ENCODE data around the gene SAXO1. TPM values are rescaled to one million over a fixed set of nuclear protein-coding genes. Genes with fewer than 3 reads are reported as not detected.

Gene SAXO1
- total and polyA plus RNA-seq, 3 donors from 2014 or later, result 25.8 to 103 (median 44.0) TPM

DNA sequence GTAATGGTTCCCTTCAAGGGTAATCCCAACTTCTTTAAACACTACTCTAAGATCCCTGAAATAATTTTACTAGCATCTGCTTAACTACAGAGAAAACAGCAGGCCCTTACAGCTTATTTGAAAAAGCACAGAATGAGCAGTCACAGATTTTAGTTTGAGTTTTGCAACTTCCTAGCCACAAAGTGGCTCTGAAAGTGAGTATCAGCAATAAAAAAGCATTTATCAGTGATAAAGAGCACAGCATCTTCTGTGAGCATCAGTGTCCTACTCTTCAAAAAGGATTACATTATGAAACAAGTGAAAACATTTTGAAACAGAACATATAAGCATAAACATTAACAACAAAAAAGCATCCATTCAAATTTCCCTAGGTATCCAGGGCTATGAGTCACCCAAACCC is 45.0 kb downstream of the SAXO1 start:
- no peaks in the 10 kb centered on the region for H3K27me3 ChIP-seq
- no peaks in the 10 kb centered on the region for H3K36me3 ChIP-seq (ENCODE audit: low read depth, missing control alignments)
- H3K4me1 ChIP-seq, result no peaks in the 10 kb centered on the region
- no peak overlapping the region for H3K27ac ChIP-seq
- intact Hi-C loops (cut with DNase I; ENCODE audit: low total_unique reads), result no loop called here
- no peak for DNase-seq
- H3K4me3 ChIP-seq, result no peak overlapping the region
- no peak for TF ChIP-seq CTCF (IDR thresholded peaks at IDR 0.05)
- TF ChIP-seq POLR2A (IDR thresholded peaks at IDR 0.05), result no peak
- H3K9me3 ChIP-seq, result no peaks in the 10 kb centered on the region

- no peaks in the 10 kb centered on the region for H3K27me3 ChIP-seq
- TF ChIP-seq POLR2A (IDR thresholded peaks at IDR 0.05), result no peak
- TF ChIP-seq CTCF (IDR thresholded peaks at IDR 0.05), result no peak
- no peak for DNase-seq
- H3K36me3 ChIP-seq (ENCODE audit: low read depth, missing control alignments), result no peaks in the 10 kb centered on the region
- H3K4me1 ChIP-seq, result no peaks in the 10 kb centered on the region
- no peak overlapping the region for H3K4me3 ChIP-seq
- intact Hi-C loops (cut with DNase I; ENCODE audit: low total_unique reads), result no loop called here
- no peaks in the 10 kb centered on the region for H3K9me3 ChIP-seq
- H3K27ac ChIP-seq, result no peak overlapping the region
Observed at GRCh38 chr9:18985996-18986395, 47.0 kb downstream of the SAXO1 start.

DNA sequence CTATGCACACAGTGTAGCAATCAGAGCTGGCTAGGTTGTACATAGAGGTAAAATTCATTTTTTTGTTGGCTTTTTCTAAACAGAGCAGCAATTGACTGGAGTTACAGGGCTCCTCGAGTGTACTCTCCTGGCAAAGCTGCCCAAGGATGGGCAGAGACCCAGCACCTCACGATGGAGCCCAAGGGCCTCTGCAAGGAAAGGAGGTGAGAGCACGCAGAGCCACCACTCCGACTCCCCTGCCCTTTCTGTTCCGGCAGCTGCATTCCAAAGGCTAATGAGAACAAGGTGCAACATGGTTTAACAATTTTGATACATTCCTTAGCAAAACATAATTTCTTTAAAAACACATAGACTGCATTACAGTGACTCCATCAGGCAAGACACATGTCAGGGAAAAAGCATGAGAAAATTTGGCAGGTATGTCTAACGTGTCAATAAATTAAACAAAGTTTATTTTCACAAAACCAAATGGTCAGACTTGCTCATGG is 47.5 kb downstream of the SAXO1 start:
- Histone ChIP-seq H3K27me3 (no peaks in the 10 kb centered on the region), H3K27ac (no peak overlapping the region), H3K4me1 (no peaks in the 10 kb centered on the region), H3K4me3 (no peak overlapping the region), H3K9me3 (no peaks in the 10 kb centered on the region), H3K36me3 (ENCODE audit: low read depth, missing control alignments) (no peaks in the 10 kb centered on the region)
- intact Hi-C loops (cut with DNase I; ENCODE audit: low total_unique reads), result no loop called here
- DNase-seq, result no peak
- WGBS, 2 donors, result 36% methylated on average over 6 of the region's 6 CpGs
- TF ChIP-seq CTCF (IDR thresholded peaks at IDR 0.05) (no peak), POLR2A (IDR thresholded peaks at IDR 0.05) (no peak)

DNA sequence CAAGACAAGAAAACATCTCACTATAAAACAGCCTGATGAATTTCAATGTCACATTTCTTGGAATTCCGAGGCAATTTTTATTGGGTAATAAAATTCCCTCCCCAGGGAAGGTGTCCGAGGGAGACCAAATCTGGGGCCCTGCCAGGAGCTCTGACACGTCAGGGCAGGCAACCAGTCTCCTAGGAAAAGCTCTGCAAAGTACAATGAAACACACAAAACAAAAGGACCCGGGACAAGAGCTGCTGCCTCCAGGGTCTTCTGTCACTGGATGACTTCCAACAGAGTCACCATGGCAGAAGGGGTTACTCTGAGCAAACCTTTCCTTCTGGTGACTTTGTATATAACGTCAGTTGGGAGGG is 50.8 kb downstream of the SAXO1 start:
- TF ChIP-seq CTCF (IDR thresholded peaks at IDR 0.05), result no peak
- no peak for TF ChIP-seq POLR2A (IDR thresholded peaks at IDR 0.05)
- 66 to 81% methylated on average over 5 of the region's 5 CpGs for WGBS, 2 donors
- intact Hi-C loops (cut with DNase I; ENCODE audit: low total_unique reads), result no loop called here
- no peak for DNase-seq
- H3K4me1 ChIP-seq, result peaks cover 4% of the 10 kb centered on the region
- H3K9me3 ChIP-seq, result no peaks in the 10 kb centered on the region
- no peak overlapping the region for H3K27ac ChIP-seq
- no peak overlapping the region for H3K4me3 ChIP-seq
- no peaks in the 10 kb centered on the region for H3K36me3 ChIP-seq (ENCODE audit: low read depth, missing control alignments)
- no peaks in the 10 kb centered on the region for H3K27me3 ChIP-seq

GRCh38 chr9:18981476-18982261 is 51.3 kb downstream of the SAXO1 start:
- intact Hi-C loops (cut with DNase I; ENCODE audit: low total_unique reads), result no loop called here
- TF ChIP-seq POLR2A (IDR thresholded peaks at IDR 0.05), result no peak
- TF ChIP-seq CTCF (IDR thresholded peaks at IDR 0.05), result no peak
- Histone ChIP-seq H3K36me3 (ENCODE audit: low read depth, missing control alignments) (no peaks in the 10 kb centered on the region), H3K9me3 (no peaks in the 10 kb centered on the region), H3K4me3 (no peak overlapping the region), H3K27ac (no peak overlapping the region), H3K4me1 (peaks cover 4% of the 10 kb centered on the region), H3K27me3 (no peaks in the 10 kb centered on the region)
- no peak for DNase-seq
- WGBS, 2 donors, result 89% methylated on average over 4 of the region's 4 CpGs

All from testis (tissue), 3 donors.